Bronchial epithelial cell (primary cell): Measurements from ENCODE around the gene CCDC15. TPM values are rescaled to one million over a fixed set of nuclear protein-coding genes. Genes with fewer than 3 reads are reported as not detected.
A peak's percentile ranks its signal among the peaks of the same experiment; 100 is the strongest.

ENCODE experiments used
- DNase-seq: peaks from one replicate; pipeline ENCODE4 v3.0.0-alpha.2; 2010; ENCODE audit warnings: low read depth
- FAIRE-seq: peaks from 2 replicates; lab custom pipeline; 2011; peaks lifted over from hg19 to GRCh38; lab: Jason Lieb, UNC
- H3K27me3 ChIP-seq: 2 replicates; pipeline ENCODE4 v1.5.1; 2011; ENCODE audit warnings: low read length; ENCODE audit not compliant: control insufficient read depth, insufficient read depth
- H3K36me3 ChIP-seq: 2 replicates; pipeline ENCODE4 v1.5.1; 2011; ENCODE audit warnings: low read length; ENCODE audit not compliant: control insufficient read depth, insufficient read depth
- H3K4me3 ChIP-seq: 2 replicates; pipeline ENCODE4 v1.5.1; 2011; ENCODE audit warnings: mild to moderate bottlenecking, low read depth, low read length, control low read depth
- CTCF ChIP-seq: IDR thresholded peaks from 2 replicates; pipeline ENCODE4 v1.5.1; 2011; ENCODE audit warnings: mild to moderate bottlenecking, moderate library complexity, low read length, control low read depth, inconsistent platforms; ENCODE audit not compliant: insufficient read depth, severe bottlenecking
- total RNA-seq: library from RNA; depleted of rRNA; stranded (reverse); fragments of >200 nt; gene quantifications from 2 replicates; pipeline ENCODE4 v1.2.1, GENCODE V29; 2014

Gene CCDC15
- total RNA-seq, 1 donor from 2014 or later: 1.1 TPM

GRCh38 chr11:125063429-125064043, 109.5 kb downstream of the CCDC15 start:
- Histone ChIP-seq H3K4me3 (peak overlapping the region; percentile 72), H3K27me3 (no peaks in the 10 kb centered on the region), H3K36me3 (no peaks in the 10 kb centered on the region)
- no peak for TF ChIP-seq CTCF
- DNase-seq (no peak), FAIRE-seq (no peak)

- no peaks in the 10 kb centered on the region for H3K36me3 ChIP-seq
- H3K4me3 ChIP-seq: peak overlapping the region; percentile 72
- DNase-seq (no peak), FAIRE-seq (no peak)
- no peak for TF ChIP-seq CTCF
- no peaks in the 10 kb centered on the region for H3K27me3 ChIP-seq
Observed at GRCh38 chr11:125064070-125064469, 110.1 kb downstream of the CCDC15 start.

- H3K27me3 ChIP-seq: no peaks in the 10 kb centered on the region
- DNase-seq (no peak), FAIRE-seq (no peak)
- TF ChIP-seq CTCF: no peak
- no peaks in the 10 kb centered on the region for H3K36me3 ChIP-seq
- no peak overlapping the region for H3K4me3 ChIP-seq
Observed at GRCh38 chr11:125068368-125068767, 114.4 kb downstream of the CCDC15 start.

- Histone ChIP-seq H3K27me3 (no peaks in the 10 kb centered on the region), H3K4me3 (no peak overlapping the region), H3K36me3 (no peaks in the 10 kb centered on the region)
- FAIRE-seq (no peak), DNase-seq (peak; percentile 55)
- TF ChIP-seq CTCF: no peak
Observed at GRCh38 chr11:125069008-125069407, 115.0 kb downstream of the CCDC15 start.

GRCh38 chr11:125069796-125070195, 115.8 kb downstream of the CCDC15 start:
- DNase-seq (peak; percentile 54), FAIRE-seq (no peak)
- H3K36me3 ChIP-seq: no peaks in the 10 kb centered on the region
- H3K4me3 ChIP-seq: no peak overlapping the region
- no peaks in the 10 kb centered on the region for H3K27me3 ChIP-seq
- no peak for TF ChIP-seq CTCF
